ENCODE results near the gene NEK11. TPM values are rescaled to one million over a fixed set of nuclear protein-coding genes. Genes with fewer than 3 reads are reported as not detected.

The NEK11 gene
- polyA plus RNA-seq, 1 donor from 2014 or later: 1.5 TPM

GRCh38 chr3:131200636-131201199, 174.0 kb downstream of the NEK11 start:
- Mint-ChIP-seq H3K27ac (no peak overlapping the region), H3K4me1 (no peaks in the 10 kb centered on the region), H3K4me3 (no peak overlapping the region), H3K9me3 (peaks cover 4 to 16% (median 12%) of the 10 kb centered on the region in 3 donors), H3K36me3 (peaks cover 1% of the 10 kb centered on the region), H3K27me3 (peaks cover 4% of the 10 kb centered on the region)

DNA sequence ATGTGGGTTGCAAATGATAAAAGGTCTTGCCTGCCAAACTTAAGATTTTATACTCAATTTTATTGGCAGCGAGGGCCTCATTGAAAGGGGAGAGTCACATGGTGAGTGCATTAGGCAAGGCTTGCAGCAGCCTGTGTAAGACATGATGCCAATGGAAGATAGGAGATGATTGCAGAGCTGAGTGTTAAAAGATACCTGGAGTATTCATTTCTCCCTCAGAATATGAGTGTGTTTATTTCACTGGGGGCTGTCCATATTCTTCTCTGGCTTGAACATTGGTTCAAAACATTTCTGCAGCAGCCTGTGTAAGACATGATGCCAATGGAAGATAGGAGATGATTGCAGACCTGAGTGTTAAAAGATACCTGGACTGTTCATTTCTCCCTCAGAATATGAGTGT, 189.7 kb downstream of the NEK11 start:
- peaks cover 0 to 2% (median 0%) of the 10 kb centered on the region in 3 donors for H3K4me1 Mint-ChIP-seq
- no peak overlapping the region for H3K4me3 Mint-ChIP-seq
- peaks cover 3% of the 10 kb centered on the region for H3K36me3 Mint-ChIP-seq
- H3K9me3 Mint-ChIP-seq: peaks cover 0 to 2% (median 1%) of the 10 kb centered on the region in 3 donors
- peaks cover 5% of the 10 kb centered on the region for H3K27me3 Mint-ChIP-seq
- H3K27ac Mint-ChIP-seq: no peak overlapping the region

DNA sequence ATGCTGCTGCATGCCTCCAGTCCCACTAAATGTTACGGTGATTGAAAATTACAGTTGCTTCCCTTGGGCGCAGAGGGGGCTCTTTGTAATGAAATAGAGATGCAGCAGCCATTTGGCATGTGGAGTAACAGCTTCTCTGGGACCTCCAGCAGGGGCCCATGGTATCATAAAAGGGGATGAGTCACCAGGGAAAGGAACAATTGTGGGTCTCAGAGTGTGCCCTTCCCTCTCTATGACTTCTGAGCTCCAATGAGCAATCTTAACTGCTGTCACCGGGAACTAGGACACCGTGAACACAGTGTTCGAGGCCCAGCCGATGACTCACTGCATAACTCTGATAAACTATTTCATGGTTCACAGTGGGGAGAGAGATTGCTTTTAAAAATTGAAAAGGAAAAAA, 190.1 kb downstream of the NEK11 start:
- Mint-ChIP-seq H3K4me1 (peaks cover 0 to 2% (median 0%) of the 10 kb centered on the region in 3 donors), H3K4me3 (no peak overlapping the region), H3K27me3 (peaks cover 4% of the 10 kb centered on the region), H3K27ac (no peak overlapping the region), H3K9me3 (peaks cover 0 to 2% (median 1%) of the 10 kb centered on the region in 3 donors), H3K36me3 (peaks cover under 1% of the 10 kb centered on the region)

GRCh38 chr3:131217296-131217741, 190.6 kb downstream of the NEK11 start:
- Mint-ChIP-seq H3K27ac (no peak overlapping the region), H3K9me3 (peaks cover 0 to 2% (median 1%) of the 10 kb centered on the region in 3 donors), H3K4me3 (no peak overlapping the region), H3K27me3 (peaks cover 4% of the 10 kb centered on the region), H3K36me3 (no peaks in the 10 kb centered on the region), H3K4me1 (peaks cover 0 to 2% (median 0%) of the 10 kb centered on the region in 3 donors)

GRCh38 chr3:131218196-131218595, 191.5 kb downstream of the NEK11 start:
- H3K27me3 Mint-ChIP-seq: peaks cover 4% of the 10 kb centered on the region
- H3K4me1 Mint-ChIP-seq: peaks cover 0 to 2% (median 0%) of the 10 kb centered on the region in 3 donors
- no peak overlapping the region for H3K4me3 Mint-ChIP-seq
- no peak overlapping the region for H3K27ac Mint-ChIP-seq
- H3K9me3 Mint-ChIP-seq: peaks cover 0 to 2% (median 1%) of the 10 kb centered on the region in 3 donors
- no peaks in the 10 kb centered on the region for H3K36me3 Mint-ChIP-seq

DNA sequence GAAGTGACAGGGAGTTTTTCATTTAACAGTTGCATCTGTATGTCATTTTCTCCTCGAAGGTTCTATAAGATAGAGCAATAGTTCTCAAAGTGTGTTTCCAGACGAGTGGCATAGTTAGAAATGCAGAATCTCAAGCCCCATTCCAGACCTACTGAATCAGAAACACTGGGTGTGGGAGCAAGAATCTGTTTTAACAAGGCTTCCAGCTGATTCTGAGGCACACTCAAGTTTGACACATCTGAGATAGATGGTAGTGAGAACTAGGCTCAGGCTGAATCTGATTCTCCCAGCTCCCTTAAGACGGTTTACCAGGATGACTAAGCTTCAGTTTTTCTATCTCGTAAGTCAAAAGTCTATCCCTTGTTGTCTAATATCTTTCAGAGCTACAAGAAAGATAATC, 195.1 kb downstream of the NEK11 start:
- no peak overlapping the region for H3K27ac Mint-ChIP-seq

GRCh38 chr3:131222599-131222998, 195.9 kb downstream of the NEK11 start:
- no peaks in the 10 kb centered on the region for H3K27me3 Mint-ChIP-seq
- H3K4me1 Mint-ChIP-seq: no peaks in the 10 kb centered on the region
- peaks cover 0 to 2% (median 1%) of the 10 kb centered on the region in 3 donors for H3K9me3 Mint-ChIP-seq
- H3K4me3 Mint-ChIP-seq: no peak overlapping the region
- H3K36me3 Mint-ChIP-seq: no peaks in the 10 kb centered on the region
- H3K27ac Mint-ChIP-seq: no peak overlapping the region

More for the DNA sequence above, 195.1 kb downstream of the NEK11 start:
- Mint-ChIP-seq H3K4me1 (no peaks in the 10 kb centered on the region), H3K36me3 (no peaks in the 10 kb centered on the region), H3K9me3 (peaks cover 0 to 2% (median 1%) of the 10 kb centered on the region in 3 donors), H3K4me3 (no peak overlapping the region), H3K27me3 (peaks cover 2% of the 10 kb centered on the region)

GRCh38 chr3:131223373-131224289, 197.0 kb downstream of the NEK11 start:
- Mint-ChIP-seq H3K9me3 (peaks cover 0 to 2% (median 0%) of the 10 kb centered on the region in 3 donors), H3K27me3 (no peaks in the 10 kb centered on the region), H3K4me1 (no peaks in the 10 kb centered on the region), H3K36me3 (no peaks in the 10 kb centered on the region), H3K27ac (peak overlapping the region in 1 of 3 donors; percentile 46), H3K4me3 (no peak overlapping the region)

- no peaks in the 10 kb centered on the region for H3K27me3 Mint-ChIP-seq
- H3K4me3 Mint-ChIP-seq: no peak overlapping the region
- no peaks in the 10 kb centered on the region for H3K4me1 Mint-ChIP-seq
- no peaks in the 10 kb centered on the region for H3K9me3 Mint-ChIP-seq
- no peak overlapping the region for H3K27ac Mint-ChIP-seq
- H3K36me3 Mint-ChIP-seq: no peaks in the 10 kb centered on the region
These were observed 198.3 kb downstream of the NEK11 start for GRCh38 chr3:131224886-131225550.

- Mint-ChIP-seq H3K9me3 (no peaks in the 10 kb centered on the region), H3K27ac (no peak overlapping the region), H3K36me3 (no peaks in the 10 kb centered on the region)
These were observed 201.8 kb downstream of the NEK11 start for GRCh38 chr3:131228522-131228921.

DNA sequence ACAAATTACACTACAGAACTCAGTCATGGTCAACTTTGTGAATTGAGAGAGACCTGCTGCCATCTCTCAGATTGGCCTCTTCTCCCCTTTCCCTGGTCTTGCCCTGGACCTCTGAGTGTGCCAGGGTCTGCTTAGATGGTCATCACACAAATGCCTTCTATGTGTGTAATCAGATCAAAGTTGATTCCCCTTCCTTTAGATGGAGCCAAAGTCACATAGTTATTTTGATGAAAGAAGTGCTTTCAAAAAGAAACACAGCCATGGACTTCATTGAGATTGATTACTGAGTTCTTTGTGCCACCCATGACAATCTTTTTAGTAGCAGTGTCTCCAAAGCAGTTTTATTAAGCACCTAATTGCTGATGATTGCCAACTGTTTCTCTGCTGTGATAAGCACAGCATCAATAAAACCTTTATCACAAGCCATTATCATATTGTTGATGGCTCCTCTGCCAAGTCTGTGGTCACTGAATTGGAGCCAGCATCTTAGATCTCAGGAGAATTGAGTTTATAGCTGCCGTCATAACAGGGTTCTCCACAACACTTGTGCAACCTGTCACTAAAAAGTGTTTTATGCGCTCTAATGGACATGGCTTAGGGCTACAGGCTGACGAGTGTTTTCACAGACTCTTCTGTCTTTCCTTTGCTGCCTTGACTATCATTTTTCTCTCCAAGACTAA, 205.2 kb downstream of the NEK11 start:
- no peaks in the 10 kb centered on the region for H3K4me1 Mint-ChIP-seq
- no peaks in the 10 kb centered on the region for H3K9me3 Mint-ChIP-seq
- H3K27ac Mint-ChIP-seq: no peak overlapping the region
- H3K27me3 Mint-ChIP-seq: no peaks in the 10 kb centered on the region
- H3K4me3 Mint-ChIP-seq: no peak overlapping the region
- no peaks in the 10 kb centered on the region for H3K36me3 Mint-ChIP-seq

More at GRCh38 chr3:131228522-131228921, 201.8 kb downstream of the NEK11 start:
- H3K4me3 Mint-ChIP-seq: no peak overlapping the region
- no peaks in the 10 kb centered on the region for H3K4me1 Mint-ChIP-seq
- H3K27me3 Mint-ChIP-seq: no peaks in the 10 kb centered on the region

GRCh38 chr3:131232711-131233267, 206.1 kb downstream of the NEK11 start:
- Mint-ChIP-seq H3K9me3 (no peaks in the 10 kb centered on the region), H3K4me3 (no peak overlapping the region), H3K36me3 (no peaks in the 10 kb centered on the region), H3K27me3 (no peaks in the 10 kb centered on the region), H3K27ac (no peak overlapping the region), H3K4me1 (no peaks in the 10 kb centered on the region)

DNA sequence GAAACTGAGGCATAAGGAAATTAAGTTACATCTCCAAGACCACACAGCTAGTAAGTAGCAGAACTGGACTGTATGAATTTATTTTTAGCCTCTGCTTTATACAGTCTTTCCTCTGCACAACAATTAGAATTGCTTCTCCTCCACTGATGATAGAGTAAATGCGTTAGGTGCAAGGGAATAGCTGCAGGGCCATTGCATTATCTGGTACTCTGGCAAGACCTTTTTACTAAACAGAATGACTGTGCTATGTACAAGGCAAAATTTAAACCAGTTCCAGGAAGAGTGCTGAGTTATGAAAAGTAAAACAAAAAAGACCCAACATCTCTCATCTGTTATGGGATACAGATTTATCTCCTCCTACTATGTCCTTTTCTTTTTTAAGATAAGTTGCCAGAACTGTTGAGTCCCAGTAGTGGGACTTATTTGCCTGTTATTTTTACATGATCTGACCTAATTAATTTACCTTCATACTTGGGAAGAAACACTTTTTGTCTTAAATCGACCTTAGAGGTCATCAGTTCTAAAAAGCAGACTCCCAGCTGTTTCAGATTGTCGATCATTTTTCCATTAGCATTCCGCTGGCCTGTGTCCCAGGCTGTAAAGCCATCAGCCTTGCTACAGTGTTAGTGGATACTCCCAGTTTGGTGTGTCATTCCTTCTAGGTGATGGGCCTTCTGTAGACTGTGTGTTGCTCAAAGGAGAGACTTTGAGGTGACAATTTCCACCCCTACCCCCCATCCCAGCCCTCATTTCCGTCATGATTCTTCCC, 207.4 kb downstream of the NEK11 start:
- Mint-ChIP-seq H3K4me1 (no peaks in the 10 kb centered on the region), H3K27me3 (peaks cover 2% of the 10 kb centered on the region), H3K36me3 (no peaks in the 10 kb centered on the region), H3K4me3 (no peak overlapping the region), H3K27ac (no peak overlapping the region), H3K9me3 (peaks cover 0 to 3% (median 0%) of the 10 kb centered on the region in 3 donors)

- H3K27me3 Mint-ChIP-seq: peaks cover 2% of the 10 kb centered on the region
- no peaks in the 10 kb centered on the region for H3K36me3 Mint-ChIP-seq
- H3K4me1 Mint-ChIP-seq: no peaks in the 10 kb centered on the region
These were observed 209.7 kb downstream of the NEK11 start for GRCh38 chr3:131236421-131236820.

More at GRCh38 chr3:131236421-131236820, 209.7 kb downstream of the NEK11 start:
- no peak overlapping the region for H3K27ac Mint-ChIP-seq
- peaks cover 0 to 3% (median 0%) of the 10 kb centered on the region in 3 donors for H3K9me3 Mint-ChIP-seq
- H3K4me3 Mint-ChIP-seq: no peak overlapping the region
